HG02852 (cell line): ENCODE data around the gene TFIP11.

Source experiments
- ATAC-seq: cut with Tn5 transposase; IDR thresholded peaks from one replicate; pipeline ENCODE4 v1.9.1; 2021; ENCODE audit warnings: mild to moderate bottlenecking, moderate library complexity; ENCODE audit not compliant: unreplicated experiment

Gene TFIP11

DNA sequence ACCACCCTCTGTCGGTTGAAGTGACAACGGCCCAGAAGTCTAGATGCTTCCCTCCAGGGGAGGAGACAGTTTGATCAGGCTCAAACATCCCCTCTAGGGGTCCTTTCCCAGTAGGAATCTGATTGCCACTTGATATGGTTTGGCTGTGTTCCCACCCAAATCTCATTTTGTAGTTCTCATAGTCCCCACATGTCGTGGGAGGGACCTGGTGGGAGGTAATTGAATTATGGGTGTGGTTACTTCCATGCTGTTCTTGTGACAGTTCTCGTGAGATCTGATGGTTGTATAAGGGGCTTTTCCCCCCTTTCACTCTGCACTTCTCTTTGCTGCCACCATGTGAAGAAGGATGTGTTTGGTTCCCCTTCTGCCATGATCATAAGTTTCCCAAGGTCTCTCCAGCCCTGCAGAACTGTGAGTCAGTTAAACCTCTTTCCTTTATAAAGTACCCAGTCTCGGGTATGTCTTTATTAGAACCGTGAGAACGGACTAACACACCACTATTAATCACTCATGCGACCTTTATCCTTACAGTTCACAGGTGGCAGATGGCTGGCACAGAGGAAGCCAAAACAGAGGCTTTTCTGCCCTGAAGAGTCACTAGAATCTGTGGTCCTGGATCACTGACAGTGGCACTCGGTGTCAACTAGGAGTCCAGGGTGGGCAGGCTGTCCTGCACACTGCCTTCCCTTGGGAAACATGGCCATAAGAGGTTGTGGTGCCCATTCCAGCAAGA, 61.7 kb downstream of the TFIP11 start:
- no peak for ATAC-seq

DNA sequence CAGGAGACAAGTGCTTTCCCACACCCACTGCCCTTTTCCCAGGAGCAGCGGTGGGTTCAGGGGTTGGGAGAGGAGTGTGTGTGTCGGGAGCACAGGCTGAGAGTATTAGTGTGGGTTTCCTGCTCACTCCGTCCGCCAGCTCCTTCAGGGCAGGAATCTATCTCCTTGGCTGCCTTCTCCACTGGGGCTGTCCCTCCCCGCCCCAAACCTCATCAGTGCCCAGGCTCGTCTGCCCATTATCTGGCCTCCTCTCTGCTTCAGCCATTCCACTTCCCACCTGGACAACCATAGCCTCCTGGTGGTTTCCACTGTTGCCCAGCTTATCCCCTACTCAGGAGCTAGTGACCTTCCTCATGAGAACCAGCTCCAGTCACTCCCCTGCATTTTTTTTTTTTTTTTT, 63.3 kb downstream of the TFIP11 start:
- no peak for ATAC-seq

DNA sequence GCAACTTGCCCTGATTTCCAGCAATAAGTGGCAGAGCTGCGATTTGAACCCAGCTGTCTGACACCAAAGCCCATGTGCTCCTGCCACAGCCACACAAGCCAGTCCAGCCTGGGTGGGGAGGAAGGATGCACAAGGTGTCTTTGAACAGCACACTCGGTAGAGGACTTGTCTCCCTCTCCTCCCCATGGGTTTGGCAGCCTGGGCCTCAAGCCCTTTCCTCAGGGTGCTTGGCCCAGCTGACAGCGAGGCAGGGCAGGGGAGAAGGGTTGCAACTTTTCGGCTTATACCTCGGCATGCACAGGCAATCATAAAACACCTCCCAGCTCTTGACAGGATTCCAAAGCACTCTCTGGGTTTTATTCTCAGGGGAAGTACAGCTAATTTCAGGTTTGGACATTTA, 63.9 kb downstream of the TFIP11 start:
- no peak for ATAC-seq

DNA sequence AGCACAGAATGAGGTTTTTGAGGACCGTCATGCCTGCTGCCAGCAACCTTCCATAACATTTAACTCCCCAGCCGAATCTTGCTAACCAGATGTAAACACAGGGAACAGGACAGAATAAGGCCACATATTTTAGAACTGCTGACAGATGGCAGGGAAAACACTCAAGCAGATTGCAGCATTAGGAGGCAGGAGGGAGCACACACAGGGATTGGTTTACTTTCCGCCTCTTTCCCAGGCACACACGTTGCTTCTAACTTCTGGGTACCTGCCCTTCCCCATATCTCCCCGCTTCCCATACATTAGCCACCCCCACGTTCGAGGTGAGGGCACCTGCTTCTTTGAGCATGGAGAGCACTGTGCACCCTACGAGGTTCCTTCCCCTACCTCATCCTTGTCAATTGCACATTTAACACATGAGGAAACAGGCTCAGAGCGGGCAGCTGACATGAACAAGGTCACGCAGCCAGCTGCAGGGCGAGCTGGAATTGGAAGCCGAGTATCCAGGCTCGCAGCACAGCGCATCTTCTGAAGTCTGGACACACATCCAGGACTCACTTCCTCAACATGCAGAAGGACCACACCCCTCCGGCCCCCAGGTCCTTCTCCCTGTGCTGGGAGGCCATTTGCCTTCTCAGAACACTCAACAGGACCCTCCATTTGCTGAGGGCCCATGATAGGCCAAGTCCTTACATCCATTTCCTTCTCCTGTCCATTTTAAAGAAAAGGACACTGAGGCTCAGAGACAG, 64.5 kb downstream of the TFIP11 start:
- no peak for ATAC-seq

DNA sequence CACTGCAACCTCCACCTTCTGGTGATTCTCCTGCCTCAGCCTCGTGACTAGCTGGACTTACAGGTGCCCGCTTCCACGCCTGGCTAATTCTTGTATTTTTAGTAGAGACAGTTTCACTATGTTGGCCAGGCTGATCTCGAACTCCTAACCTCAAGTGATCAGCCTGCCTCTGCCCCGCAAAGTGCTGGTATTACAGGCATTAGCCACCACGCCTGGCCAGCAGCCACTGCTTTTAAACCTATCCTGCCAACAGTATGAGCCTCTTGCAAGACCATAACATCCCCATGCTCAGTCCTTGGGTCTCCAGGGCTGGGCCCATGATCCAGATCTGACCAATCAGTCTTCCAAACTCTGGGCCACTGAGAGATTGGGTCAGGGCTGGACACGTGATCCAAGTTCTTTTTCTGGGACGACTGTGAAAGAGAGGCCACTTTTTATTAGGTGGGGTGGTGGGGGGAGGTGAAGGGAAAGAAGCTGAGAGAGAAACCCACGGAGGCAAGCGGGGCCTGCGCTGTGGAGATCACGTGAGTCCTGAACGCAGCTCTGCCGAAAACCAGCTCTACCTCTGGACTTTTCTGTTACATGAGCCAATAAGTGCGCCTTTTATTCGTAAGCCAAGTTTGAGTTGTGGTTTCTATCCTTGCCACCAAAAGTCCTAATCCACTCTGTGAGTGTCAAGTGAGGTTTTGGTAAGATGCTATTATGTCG, 65.3 kb downstream of the TFIP11 start:
- ATAC-seq = no peak

DNA sequence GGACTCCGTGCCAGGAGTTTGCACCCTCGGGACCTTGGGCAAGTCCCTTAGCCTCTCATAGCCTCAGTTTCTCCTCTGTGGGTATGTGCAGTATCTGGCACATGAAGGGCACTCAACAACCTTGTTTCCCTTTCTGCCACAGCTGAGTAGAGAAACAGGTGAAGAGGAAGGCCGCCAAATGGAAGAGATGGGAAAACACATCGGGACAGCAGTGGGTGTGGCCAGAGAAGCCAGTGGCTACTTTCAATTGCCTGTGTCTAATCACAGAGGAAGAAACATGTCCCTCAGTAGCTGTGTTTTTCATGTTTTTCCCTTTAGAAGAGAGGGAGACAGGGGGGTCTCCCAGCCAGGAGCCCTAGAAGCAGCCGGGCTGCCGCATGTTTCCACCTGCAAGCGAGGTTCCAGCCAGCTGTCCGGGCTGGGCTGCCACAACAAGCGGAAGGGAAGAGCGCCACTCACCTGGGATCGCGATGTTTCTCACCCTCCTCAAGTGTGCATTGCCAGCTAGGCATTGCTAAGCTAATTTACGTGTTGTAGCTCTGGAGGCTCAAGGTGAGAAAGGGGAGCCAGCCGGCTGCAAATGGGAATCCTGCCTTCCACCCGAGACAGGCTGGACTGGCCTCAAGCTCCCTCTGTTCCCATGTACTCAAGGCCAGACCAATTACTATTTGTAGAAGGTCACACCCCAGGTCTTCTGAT, 66.5 kb downstream of the TFIP11 start:
- ATAC-seq = no peak

DNA sequence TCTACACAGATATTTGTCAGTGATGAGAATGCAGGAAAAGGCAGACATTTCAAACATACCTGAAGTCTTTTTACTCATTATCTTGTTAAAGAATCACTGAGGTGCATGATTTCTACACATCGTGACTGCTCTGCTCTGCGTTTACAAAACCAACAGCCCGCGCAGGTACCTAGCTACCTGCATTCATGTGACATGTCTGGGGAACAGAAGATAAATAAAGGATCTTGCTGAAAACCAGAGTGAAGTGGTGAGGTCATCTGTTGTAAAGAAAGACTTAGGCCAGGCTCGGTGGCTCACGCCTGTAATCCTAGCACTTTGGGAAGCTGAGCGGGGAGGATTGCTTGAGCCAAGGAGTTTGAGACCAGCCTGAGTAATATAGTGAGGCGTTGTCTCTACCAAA, 67.5 kb downstream of the TFIP11 start:
- no peak for ATAC-seq

DNA sequence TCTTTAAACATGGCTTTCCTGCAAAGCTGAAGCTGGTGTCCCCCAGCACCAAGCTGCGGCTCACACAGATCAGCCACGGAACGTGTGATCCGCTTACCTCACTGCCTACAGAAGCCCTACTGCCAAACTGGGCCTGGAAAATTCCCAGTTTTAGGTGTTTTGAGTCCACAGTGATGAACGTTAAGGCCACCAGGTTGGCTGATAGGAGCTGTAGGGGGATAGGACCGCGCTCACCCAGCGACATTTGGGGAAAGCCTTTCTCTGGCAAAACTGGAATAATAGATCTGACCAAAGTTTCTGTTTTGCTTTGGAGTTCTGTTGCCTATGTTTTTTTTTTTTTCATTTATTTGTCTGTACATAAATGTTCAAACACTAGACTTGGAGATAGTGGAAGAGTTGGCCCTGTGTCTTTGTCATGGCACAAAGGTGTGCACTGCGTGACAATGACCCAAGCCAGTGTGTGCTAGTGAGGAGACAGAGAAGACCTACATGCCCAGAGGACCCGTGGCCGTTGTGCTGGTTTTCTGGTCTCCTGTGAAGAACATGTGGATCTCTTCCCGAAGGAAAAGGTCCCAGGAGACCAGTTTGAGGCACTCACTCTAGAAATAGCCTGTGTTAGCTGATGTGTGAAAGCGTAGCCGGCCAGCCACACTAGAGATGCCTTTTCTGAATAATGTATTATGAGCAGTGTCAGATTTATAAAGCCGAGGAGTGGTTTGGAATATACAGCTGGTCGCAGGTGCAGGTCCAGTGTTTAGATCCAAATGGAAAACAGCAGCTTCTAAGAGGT, 68.2 kb downstream of the TFIP11 start:
- no peak for ATAC-seq

DNA sequence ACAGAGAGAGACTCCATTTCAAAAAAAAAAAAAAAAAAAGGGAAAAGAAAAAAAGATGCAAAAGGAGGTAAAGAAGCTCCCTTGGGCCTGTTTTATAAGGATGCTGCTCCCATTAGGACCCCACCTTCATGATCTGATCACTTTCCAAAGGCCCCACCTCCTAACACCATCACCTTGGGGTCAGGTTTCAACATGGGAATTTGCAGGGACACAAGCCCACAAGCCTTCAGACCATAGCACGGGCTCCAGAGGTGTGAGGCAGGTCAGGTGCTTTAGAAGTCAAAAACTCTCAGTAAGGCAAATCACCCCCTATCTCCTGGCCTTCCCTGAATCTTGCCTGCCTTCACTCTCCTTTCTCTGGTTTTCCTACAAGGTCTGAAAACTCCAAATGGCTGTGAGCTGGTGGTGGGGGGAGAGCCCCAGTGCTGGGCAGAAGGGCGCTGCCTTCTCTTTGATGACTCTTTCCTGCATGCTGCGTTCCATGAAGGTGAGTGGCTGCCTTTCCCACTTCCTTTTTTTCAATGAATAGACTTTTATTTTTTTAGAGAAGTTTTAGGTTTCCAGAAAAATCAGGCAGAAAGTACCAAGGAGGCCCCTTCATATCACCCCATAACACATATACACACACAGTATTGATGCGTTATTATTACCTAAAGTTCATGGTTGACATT, 70.1 kb downstream of the TFIP11 start:
- no peak for ATAC-seq
